A204.1 (cell line): ENCODE results near the gene KLK2.
"Not testable (repeated sequence)": the region's sequence is repeated elsewhere in the genome, so short reads cannot be mapped to it uniquely, and the experiment has no call there.

Experiments used
- FAIRE-seq: peaks from 2 replicates; lab custom pipeline; 2012; peaks lifted over from hg19 to GRCh38; lab: Jason Lieb, UNC

Gene KLK2

GRCh38 chr19:50894478-50895356 lies 21.5 kb downstream of the KLK2 start:
- no peak for FAIRE-seq

- not testable (repeated sequence) for FAIRE-seq
Observed at GRCh38 chr19:50896089-50896590, 22.9 kb downstream of the KLK2 start.

GRCh38 chr19:50896591-50897190 lies 23.5 kb downstream of the KLK2 start:
- FAIRE-seq = no peak

- no peak for FAIRE-seq
Observed at GRCh38 chr19:50897191-50897607, 24.0 kb downstream of the KLK2 start.

GRCh38 chr19:50897612-50898011 lies 24.4 kb downstream of the KLK2 start:
- FAIRE-seq = no peak

- no peak for FAIRE-seq
Observed at GRCh38 chr19:50898018-50898417, 24.8 kb downstream of the KLK2 start.

GRCh38 chr19:50899569-50899968 lies 26.3 kb downstream of the KLK2 start:
- no peak for FAIRE-seq

- no peak for FAIRE-seq
Observed at GRCh38 chr19:50902640-50903039, 29.4 kb downstream of the KLK2 start.

GRCh38 chr19:50906217-50906616 lies 33.0 kb downstream of the KLK2 start:
- FAIRE-seq = no peak

- FAIRE-seq = no peak
Observed at GRCh38 chr19:50908336-50908735, 35.1 kb downstream of the KLK2 start.

- no peak for FAIRE-seq
Observed at GRCh38 chr19:50909240-50910070, 36.2 kb downstream of the KLK2 start.

- no peak for FAIRE-seq
Observed at GRCh38 chr19:50910722-50911121, 37.5 kb downstream of the KLK2 start.

GRCh38 chr19:50911206-50912101 lies 38.2 kb downstream of the KLK2 start, which contains the start of gene KLK4:
Gene KLK4, minus strand, starts transcription at chr19:50911395. Its CDS starts 657 bp downstream, at chr19:50910738.
- FAIRE-seq = no peak

- FAIRE-seq = no peak
Observed at GRCh38 chr19:50912102-50912599, 38.9 kb downstream of the KLK2 start.

- no peak for FAIRE-seq
Observed at GRCh38 chr19:50912727-50913716, 39.8 kb downstream of the KLK2 start.

GRCh38 chr19:50916069-50916468 lies 42.8 kb downstream of the KLK2 start:
- no peak for FAIRE-seq

GRCh38 chr19:50921426-50922316 lies 48.4 kb downstream of the KLK2 start:
- FAIRE-seq = no peak

GRCh38 chr19:50922317-50922853 lies 49.1 kb downstream of the KLK2 start:
- no peak for FAIRE-seq

GRCh38 chr19:50924586-50924985 lies 51.3 kb downstream of the KLK2 start:
- FAIRE-seq = no peak
